Pancreas (tissue), 10 donors: ENCODE results near the gene SVBP. TPM values are rescaled to one million over a fixed set of nuclear protein-coding genes. Genes with fewer than 3 reads are reported as not detected.

ENCODE experiments used
- ATAC-seq, 4 donors: fragments of 200-7000 bp; cut with Tn5 transposase; one replicate each; pipeline versions ENCODE4 v1.8.0 to v1.9.1; 2020; ENCODE audit warnings: mild to moderate bottlenecking in 4 of 4, moderate library complexity in 4 of 4
- DNase-seq, 6 donors: peaks; one replicate each; pipeline ENCODE4 v3.0.0-alpha.2; 2020
- FAIRE-seq: peaks from 2 replicates; lab custom pipeline; 2012; peaks lifted over from hg19 to GRCh38; lab: Jason Lieb, UNC
- H3K27ac ChIP-seq, 4 donors: fragments of 200-600 bp; sonication (generic); 1 replicate in 3 of 4; 2 replicates in 1 of 4; pipeline versions ENCODE4 v1.5.0 to v1.8.0; 2020
- H3K27me3 ChIP-seq, 4 donors: fragments of 200-600 bp; one replicate each; pipeline ENCODE4 v1.8.0; 2021
- H3K36me3 ChIP-seq, 3 donors: fragments of 200-600 bp; sonication (generic) in 1 of 3; one replicate each; pipeline versions ENCODE4 v1.5.0 to v1.8.0; 2020 to 2021
- H3K4me1 ChIP-seq, 3 donors: fragments of 200-600 bp; one replicate each; pipeline ENCODE4 v1.8.0; 2021
- H3K4me3 ChIP-seq, 4 donors: fragments of 200-600 bp; sonication (generic) in 2 of 4; one replicate each; pipeline versions ENCODE4 v1.5.0 to v1.8.0; 2020 to 2021
- H3K9me3 ChIP-seq, 4 donors: fragments of 200-600 bp; one replicate each; pipeline ENCODE4 v1.8.0; 2021
- WGBS, 2 donors: extraction: QIAGEN DNeasy Blood & Tissue Kit; methylation state at CpG; one replicate each; pipeline ENCODE4 v1.1.7; 2013; 5-methylcytosine and 5-hydroxymethylcytosine counted together
- intact Hi-C, 3 donors: fragments of 100-400 bp; cut with DNase I; formaldehyde crosslinking; loops; one replicate each; pipeline versions ENCODE4 v1.11.1 to v1.14.2; 2022
- polyA plus RNA-seq, 2 donors: library from polyadenylated mRNA; stranded (reverse); fragments of 200-250 nt; gene quantifications; one replicate each; pipeline ENCODE4 v1.2.3, GENCODE V29; 2013
- total RNA-seq, 6 donors: library from RNA; stranded (reverse); fragmentation: NEBNext Ultra II Directional in 4 of 6; extraction: Animal tissue kit (Norgen Biotek cat#: 25700) in 4 of 6; gene quantifications; one replicate each; pipeline versions ENCODE4 v1.2.1 to v1.2.4, GENCODE V29; 2021 to 2023
- TF ChIP-seq, protein P1 (sequence below), 4 donors: fragments of 200-600 bp; sonication (generic) in 3 of 4; IDR thresholded peaks; one replicate each; pipeline versions ENCODE4 v1.5.0 to v1.8.0; 2021; ENCODE audit warnings: antibody characterized with exemption in 4 of 4
- donor health status: healthy with polysubstance abuse.
- donor health status: DM: no; HTN: no; CAD: no; lungs with moderate emphysema.
- donor health status: DM: no; HTN: no; CAD: no.
- donor health status: control.
- donor health status: control.
- donor health status: Bipolar disorder and iron deficiency.
- donor health status: DM: yes; HTN: yes; CAD: no.
- donor health status: DM: no; HTN: no; CAD: no.
- donor health status: DM: no; HTN: no; CAD: no.
- donor health status: DM: yes; HTN: yes; CAD: no.

SVBP gene
- total and polyA plus RNA-seq, 8 donors: 3.2 to 25.5 (median 6.9) TPM

DNA sequence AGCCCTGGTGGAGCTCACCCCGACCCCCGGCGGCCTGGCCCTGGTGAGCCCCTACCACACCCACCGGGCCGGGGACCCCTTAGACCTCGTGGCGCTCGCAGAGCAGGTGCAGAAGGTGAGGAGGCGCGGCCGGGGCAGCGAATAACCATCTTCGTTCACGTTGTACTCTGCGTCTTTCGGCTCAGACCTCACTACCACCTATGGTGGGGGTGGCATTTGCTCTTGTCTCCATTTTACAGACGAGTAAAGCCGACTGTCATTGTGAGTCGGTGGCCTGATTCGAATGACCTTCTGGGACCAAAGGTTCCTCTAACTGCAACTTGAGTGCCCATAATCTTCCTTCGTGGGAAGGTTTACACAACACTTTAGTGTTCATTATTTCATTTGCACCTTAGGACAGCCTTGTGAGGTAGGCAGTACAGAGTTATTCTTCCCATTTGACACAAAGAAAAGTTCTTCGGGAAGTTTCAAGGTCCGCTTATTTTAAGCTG lies 49.6 kb downstream of the SVBP start:
- H3K4me3 ChIP-seq: peak overlapping the region; percentile 96 to 98 (median 96)
- H3K4me1 ChIP-seq: peaks cover 0 to 19% (median 11%) of the 10 kb centered on the region in 3 donors

DNA sequence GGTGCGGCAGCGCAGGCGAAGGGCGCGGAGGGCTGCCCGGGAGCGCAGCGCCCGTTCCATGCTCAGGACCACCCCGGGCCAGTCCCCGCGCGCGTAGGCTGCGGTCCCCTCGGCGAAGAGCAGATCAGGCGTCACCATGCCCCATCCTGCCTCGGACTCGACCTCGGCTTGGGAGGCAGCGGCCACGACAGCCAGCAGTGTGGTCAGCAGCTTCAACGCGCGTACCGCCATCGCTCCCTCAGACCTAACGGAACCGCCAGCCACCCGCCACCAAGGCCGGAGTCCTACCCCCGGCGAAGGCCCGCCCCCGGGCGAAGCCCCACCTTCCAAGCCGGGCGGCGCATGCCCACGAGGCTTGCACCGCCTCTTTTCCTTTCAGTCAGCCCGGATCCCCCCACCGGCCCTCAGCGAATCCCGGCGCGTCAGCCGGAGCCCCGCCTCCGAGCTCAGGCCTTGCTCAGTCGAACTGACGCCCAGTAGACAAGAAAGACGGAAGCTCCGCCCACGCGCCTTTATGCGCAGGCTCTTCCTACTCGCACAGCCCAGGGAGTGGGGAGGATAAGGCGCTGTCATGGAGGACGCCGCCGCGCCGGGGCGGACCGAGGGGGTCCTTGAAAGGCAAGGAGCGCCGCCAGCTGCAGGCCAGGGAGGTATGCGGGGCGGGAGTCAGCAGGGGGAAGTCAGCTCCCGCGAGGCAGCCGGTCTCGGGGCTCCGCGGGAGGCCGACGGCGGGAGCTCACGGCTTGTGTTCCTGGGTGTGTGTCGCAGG lies 50.3 kb downstream of the SVBP start, which contains the start of the genes C1orf50 and P3H1:
C1orf50 (plus strand) TSS at position 509 of the 769 bp plus-strand sequence; CDS start at position 572, 63 bp downstream.
P3H1 (minus strand) TSS at position 288 of the 769 bp plus-strand sequence; CDS start at position 231, 57 bp downstream.
- Histone ChIP-seq H3K27me3 (no peaks in the 10 kb centered on the region), H3K36me3 (no peaks in the 10 kb centered on the region), H3K4me1 (peaks cover 0 to 19% (median 11%) of the 10 kb centered on the region in 3 donors), H3K27ac (peak within 1 kb of the TSS; percentile 75 to 87 (median 83)), H3K4me3 (peak within 1 kb of the TSS; percentile 96 to 98 (median 96)), H3K9me3 (no peaks in the 10 kb centered on the region)
- DNase-seq (peak; percentile 99 to 100 (median 100)), FAIRE-seq (peak; percentile 89), ATAC-seq (peak; percentile 95 to 98 (median 95))
- WGBS, 2 donors: 0% methylated on average over 72 to 82 of the region's 82 CpGs
- TF ChIP-seq, protein P1, sequence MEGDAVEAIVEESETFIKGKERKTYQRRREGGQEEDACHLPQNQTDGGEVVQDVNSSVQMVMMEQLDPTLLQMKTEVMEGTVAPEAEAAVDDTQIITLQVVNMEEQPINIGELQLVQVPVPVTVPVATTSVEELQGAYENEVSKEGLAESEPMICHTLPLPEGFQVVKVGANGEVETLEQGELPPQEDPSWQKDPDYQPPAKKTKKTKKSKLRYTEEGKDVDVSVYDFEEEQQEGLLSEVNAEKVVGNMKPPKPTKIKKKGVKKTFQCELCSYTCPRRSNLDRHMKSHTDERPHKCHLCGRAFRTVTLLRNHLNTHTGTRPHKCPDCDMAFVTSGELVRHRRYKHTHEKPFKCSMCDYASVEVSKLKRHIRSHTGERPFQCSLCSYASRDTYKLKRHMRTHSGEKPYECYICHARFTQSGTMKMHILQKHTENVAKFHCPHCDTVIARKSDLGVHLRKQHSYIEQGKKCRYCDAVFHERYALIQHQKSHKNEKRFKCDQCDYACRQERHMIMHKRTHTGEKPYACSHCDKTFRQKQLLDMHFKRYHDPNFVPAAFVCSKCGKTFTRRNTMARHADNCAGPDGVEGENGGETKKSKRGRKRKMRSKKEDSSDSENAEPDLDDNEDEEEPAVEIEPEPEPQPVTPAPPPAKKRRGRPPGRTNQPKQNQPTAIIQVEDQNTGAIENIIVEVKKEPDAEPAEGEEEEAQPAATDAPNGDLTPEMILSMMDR (IDR thresholded peaks at IDR 0.05): no peak
- intact Hi-C loops: no loop called here

More for the DNA sequence above, 49.6 kb downstream of the SVBP start:
- intact Hi-C loops: no loop called here
- DNase-seq (no peak), FAIRE-seq (no peak), ATAC-seq (peak in 3 of 4 donors; percentile 5 to 31 (median 7))
- WGBS, 2 donors: 1% methylated on average over 23 of the region's 23 CpGs
- Histone ChIP-seq H3K27me3 (no peaks in the 10 kb centered on the region), H3K36me3 (no peaks in the 10 kb centered on the region), H3K27ac (peak overlapping the region; percentile 75 to 87 (median 83)), H3K9me3 (no peaks in the 10 kb centered on the region)
- TF ChIP-seq, protein P1 (IDR thresholded peaks at IDR 0.05): no peak

DNA sequence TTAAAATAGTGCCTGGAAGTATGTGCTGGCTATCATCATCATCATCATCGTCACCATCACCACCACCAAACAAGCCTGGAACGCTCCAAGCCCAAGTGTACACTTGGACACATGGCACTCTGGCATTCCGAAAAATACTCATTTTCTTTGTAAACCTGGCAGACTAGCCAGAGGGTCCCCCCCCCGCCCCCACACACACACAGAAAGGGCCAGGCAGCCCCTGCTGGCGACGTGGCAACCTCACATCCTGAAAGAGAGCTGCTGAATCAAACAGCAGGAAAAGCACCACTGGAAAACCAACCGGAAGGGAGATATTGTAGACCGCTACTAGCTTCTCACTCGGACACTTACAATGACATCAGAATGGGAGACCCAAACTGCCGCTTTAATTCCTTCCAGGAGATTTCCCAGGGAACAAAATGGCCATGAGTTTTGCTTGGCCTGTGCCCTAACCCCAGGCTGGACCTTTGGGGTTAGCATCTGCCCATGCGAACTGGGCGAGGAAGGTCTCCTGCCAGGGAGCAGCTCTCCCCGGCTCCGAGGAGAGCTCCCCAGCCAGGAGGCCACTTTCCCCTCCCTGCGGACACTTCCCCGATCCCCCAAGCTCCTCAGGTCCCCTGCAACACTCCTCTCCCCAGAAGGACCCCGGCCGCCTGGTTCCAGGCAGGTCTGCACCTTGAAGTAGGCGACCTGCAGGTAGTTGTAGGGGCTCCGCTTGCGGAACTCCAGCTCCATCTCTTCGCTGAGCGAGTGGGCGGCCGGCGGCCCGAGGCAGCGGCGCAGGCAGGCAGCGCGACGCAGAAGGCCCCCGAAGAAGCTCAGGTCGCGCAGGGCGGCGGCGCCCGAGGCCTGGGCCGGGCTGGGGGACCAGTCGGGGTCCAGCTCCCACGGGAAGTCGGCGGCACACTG lies 51.1 kb downstream of the SVBP start:
- Histone ChIP-seq H3K27ac (peak overlapping the region; percentile 57 to 83 (median 66)), H3K36me3 (no peaks in the 10 kb centered on the region), H3K4me3 (peak overlapping the region; percentile 96 to 98 (median 96)), H3K27me3 (no peaks in the 10 kb centered on the region), H3K4me1 (peaks cover 0 to 19% (median 11%) of the 10 kb centered on the region in 3 donors), H3K9me3 (no peaks in the 10 kb centered on the region)
- intact Hi-C loops: no loop called here
- DNase-seq: peak in 5 of 6 donors; percentile 21 to 85 (median 35)
- TF ChIP-seq, protein P1 (IDR thresholded peaks at IDR 0.05): peak in 1 of 4 donors; percentile 22
- FAIRE-seq: no peak
- peak in 3 of 4 donors; percentile 3 to 40 (median 26) for ATAC-seq
- WGBS, 2 donors: 0 to 1% methylated on average over 37 to 44 of the region's 44 CpGs

DNA sequence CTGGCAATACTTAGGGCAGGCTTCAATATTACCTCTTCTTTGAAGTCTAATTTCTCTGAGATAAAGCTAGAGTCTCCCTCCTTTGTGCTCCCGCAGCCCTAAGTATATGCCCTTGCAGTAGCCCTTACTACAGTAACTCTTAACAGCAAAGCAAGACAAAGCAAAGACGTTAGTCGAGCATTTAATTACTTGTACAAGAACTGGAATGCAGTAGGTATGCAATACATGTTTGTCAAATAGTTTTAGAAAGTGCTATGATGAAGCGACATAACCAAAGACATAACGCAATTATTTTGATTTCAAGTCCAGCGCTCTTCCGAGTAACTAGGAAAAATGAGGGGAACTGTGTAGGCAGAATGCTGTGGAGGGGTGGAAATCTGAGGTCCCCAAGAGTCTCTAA lies 51.9 kb downstream of the SVBP start:
- TF ChIP-seq, protein P1 (IDR thresholded peaks at IDR 0.05): no peak
- ATAC-seq: no peak
- WGBS, 2 donors: 17 to 24% methylated on average over 7 of the region's 7 CpGs
- no peak for FAIRE-seq
- Histone ChIP-seq H3K4me1 (peaks cover 0 to 19% (median 11%) of the 10 kb centered on the region in 3 donors), H3K27ac (peak overlapping the region in 1 of 4 donors; percentile 62), H3K4me3 (peak overlapping the region in 3 of 4 donors; percentile 96 to 98 (median 96)), H3K27me3 (no peaks in the 10 kb centered on the region), H3K9me3 (no peaks in the 10 kb centered on the region), H3K36me3 (peaks cover 0 to 2% (median 0%) of the 10 kb centered on the region in 3 donors)
- DNase-seq: no peak
- intact Hi-C loops: no loop called here
